ENCODE measurements around the gene ADAMTS3.

Gene ADAMTS3

GRCh38 chr4:72449705-72450104 is 119.3 kb downstream of the ADAMTS3 start:
- TF ChIP-seq, protein P1, sequence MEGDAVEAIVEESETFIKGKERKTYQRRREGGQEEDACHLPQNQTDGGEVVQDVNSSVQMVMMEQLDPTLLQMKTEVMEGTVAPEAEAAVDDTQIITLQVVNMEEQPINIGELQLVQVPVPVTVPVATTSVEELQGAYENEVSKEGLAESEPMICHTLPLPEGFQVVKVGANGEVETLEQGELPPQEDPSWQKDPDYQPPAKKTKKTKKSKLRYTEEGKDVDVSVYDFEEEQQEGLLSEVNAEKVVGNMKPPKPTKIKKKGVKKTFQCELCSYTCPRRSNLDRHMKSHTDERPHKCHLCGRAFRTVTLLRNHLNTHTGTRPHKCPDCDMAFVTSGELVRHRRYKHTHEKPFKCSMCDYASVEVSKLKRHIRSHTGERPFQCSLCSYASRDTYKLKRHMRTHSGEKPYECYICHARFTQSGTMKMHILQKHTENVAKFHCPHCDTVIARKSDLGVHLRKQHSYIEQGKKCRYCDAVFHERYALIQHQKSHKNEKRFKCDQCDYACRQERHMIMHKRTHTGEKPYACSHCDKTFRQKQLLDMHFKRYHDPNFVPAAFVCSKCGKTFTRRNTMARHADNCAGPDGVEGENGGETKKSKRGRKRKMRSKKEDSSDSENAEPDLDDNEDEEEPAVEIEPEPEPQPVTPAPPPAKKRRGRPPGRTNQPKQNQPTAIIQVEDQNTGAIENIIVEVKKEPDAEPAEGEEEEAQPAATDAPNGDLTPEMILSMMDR (conservative IDR thresholded peaks at IDR 0.05; ENCODE audit: low read depth) = no peak

GRCh38 chr4:72448231-72448630 is 120.8 kb downstream of the ADAMTS3 start:
- TF ChIP-seq, protein P1 (conservative IDR thresholded peaks at IDR 0.05; ENCODE audit: low read depth) = no peak

More at GRCh38 chr4:72449705-72450104, 119.3 kb downstream of the ADAMTS3 start:
- POLR2A ChIA-PET (ENCODE audit: low non-redundant PET) = no interaction called here
- DNase-seq (ENCODE audit: low spot score) = no peak
- CTCF ChIA-PET = no interaction called here
- no peak overlapping the region for H3K27ac ChIP-seq

GRCh38 chr4:72446353-72447055 is 122.5 kb downstream of the ADAMTS3 start:
- H3K27ac ChIP-seq = no peak overlapping the region
- TF ChIP-seq, protein P1 (conservative IDR thresholded peaks at IDR 0.05; ENCODE audit: low read depth) = no peak
- no peak for DNase-seq (ENCODE audit: low spot score)
- CTCF ChIA-PET = interaction anchor here (0.6 kb wide), 1 partner anchor 68 kb away, joined by 4 read pairs; no protein-coding TSS in a partner anchor
- POLR2A ChIA-PET (ENCODE audit: low non-redundant PET) = no interaction called here

More at GRCh38 chr4:72448231-72448630, 120.8 kb downstream of the ADAMTS3 start:
- H3K27ac ChIP-seq = no peak overlapping the region
- ChIA-PET CTCF (interaction anchor here (0.7 kb wide), 1 partner anchor 1833 kb away, joined by 3 read pairs; no protein-coding TSS in a partner anchor), POLR2A (ENCODE audit: low non-redundant PET) (no interaction called here)
- peak; percentile 4 for DNase-seq (ENCODE audit: low spot score)

GRCh38 chr4:72444092-72444491 is 124.9 kb downstream of the ADAMTS3 start:
- POLR2A ChIA-PET (ENCODE audit: low non-redundant PET) = no interaction called here
- DNase-seq (ENCODE audit: low spot score) = no peak
- CTCF ChIA-PET = no interaction called here
- no peak overlapping the region for H3K27ac ChIP-seq
- TF ChIP-seq, protein P1 (conservative IDR thresholded peaks at IDR 0.05; ENCODE audit: low read depth) = no peak

- TF ChIP-seq, protein P1 (conservative IDR thresholded peaks at IDR 0.05; ENCODE audit: low read depth) = no peak
- no peak overlapping the region for H3K27ac ChIP-seq
- CTCF ChIA-PET = no interaction called here
- peak; percentile 10 for DNase-seq (ENCODE audit: low spot score)
- POLR2A ChIA-PET (ENCODE audit: low non-redundant PET) = no interaction called here
Measured at GRCh38 chr4:72442715-72443114, 126.3 kb downstream of the ADAMTS3 start.

DNA sequence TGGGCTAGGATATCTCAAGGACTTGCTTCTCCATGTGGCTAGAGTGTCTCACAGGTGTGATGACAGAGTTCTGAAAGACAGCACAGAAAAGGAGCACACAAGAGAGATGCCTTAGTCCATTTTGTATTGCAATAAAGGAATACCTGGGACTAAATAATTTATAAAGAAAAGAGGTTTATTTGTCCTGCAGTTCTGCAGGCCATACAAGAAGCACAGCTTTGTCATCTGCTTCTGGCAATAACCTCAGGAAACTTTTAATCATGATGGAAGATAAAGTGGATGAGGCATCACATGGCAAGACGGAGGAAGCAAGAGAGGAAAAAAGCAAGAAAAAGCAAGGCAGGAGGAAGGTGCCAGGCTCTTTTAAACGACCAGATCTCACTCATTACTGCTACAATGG is 126.9 kb downstream of the ADAMTS3 start:
- ChIA-PET CTCF (no interaction called here), POLR2A (ENCODE audit: low non-redundant PET) (no interaction called here)
- no peak for DNase-seq (ENCODE audit: low spot score)
- TF ChIP-seq, protein P1 (conservative IDR thresholded peaks at IDR 0.05; ENCODE audit: low read depth) = no peak
- no peak overlapping the region for H3K27ac ChIP-seq
